Hippocampal formation (tissue), 2 donors: ENCODE results near the gene PPM1L.

Experiments
- DNase-seq, 2 donors: peaks; one replicate each; lab custom pipeline; 2025; lab: John Stamatoyannopoulos, UW

Gene PPM1L

DNA sequence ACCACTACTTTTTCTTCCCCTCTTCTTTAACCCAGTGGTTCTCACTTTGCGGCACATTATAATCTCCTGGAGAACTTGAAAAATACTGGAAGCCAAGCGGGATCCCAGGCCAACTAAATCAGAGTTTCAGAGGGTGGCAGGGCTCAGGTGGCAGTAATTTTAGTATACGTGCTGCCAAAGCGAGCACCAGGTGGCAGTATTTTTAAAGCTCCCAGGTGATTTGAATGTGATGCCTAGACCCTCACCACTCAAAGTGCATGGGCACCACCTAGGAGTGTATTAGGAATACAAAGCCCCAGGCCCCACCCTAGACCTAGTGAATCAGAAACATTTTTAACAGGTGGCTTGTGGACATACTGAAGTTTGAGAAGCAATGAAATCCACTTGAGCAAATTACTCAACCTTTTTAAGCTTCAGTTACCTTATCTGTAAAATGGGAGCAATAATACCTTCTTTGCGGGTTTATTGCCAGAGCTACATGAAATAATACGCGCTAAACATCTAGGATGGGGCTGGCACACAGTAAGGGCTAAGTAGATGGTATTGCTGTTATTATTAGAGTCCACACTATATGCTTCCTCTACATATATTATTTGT is 340.8 kb downstream of the PPM1L start:
- no peak for DNase-seq

DNA sequence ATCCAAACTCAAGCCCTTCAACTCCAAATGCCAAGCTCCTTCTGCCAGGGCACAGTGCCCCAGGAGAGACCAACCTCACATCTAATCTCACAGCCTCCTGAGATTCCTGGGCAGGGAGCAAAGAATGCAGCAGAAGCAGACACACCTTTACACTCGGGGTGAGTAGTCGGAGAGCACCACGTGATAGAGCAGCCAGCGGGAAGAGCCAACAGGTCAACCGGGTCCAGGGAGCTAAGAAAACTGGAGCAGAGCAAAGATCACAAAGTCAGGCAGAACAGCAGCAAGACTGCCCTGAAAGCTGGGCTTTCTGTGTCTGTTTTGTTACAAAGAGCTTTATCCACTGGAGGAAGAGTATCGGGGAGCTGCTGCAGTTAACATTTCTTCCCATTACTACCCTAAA is 345.0 kb downstream of the PPM1L start:
- no peak for DNase-seq

DNA sequence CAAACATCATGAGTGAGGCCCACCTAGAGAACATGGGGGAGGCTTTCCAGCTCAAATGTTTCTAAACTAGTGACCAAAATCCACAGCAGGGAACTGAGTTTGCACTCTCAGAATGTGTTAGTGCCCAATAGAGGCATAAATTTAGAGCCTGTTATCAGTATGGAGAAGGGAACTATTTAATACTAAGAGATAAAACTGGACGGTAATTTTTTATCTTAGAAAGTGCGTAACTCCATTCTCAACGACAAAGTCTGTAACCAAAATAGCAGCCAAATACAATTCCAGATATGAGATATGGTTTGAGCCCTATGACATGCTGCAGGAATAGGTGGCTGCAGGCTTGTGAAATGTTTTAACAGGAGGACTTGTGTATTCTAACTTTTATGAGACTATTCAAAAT is 345.6 kb downstream of the PPM1L start:
- DNase-seq: no peak

DNA sequence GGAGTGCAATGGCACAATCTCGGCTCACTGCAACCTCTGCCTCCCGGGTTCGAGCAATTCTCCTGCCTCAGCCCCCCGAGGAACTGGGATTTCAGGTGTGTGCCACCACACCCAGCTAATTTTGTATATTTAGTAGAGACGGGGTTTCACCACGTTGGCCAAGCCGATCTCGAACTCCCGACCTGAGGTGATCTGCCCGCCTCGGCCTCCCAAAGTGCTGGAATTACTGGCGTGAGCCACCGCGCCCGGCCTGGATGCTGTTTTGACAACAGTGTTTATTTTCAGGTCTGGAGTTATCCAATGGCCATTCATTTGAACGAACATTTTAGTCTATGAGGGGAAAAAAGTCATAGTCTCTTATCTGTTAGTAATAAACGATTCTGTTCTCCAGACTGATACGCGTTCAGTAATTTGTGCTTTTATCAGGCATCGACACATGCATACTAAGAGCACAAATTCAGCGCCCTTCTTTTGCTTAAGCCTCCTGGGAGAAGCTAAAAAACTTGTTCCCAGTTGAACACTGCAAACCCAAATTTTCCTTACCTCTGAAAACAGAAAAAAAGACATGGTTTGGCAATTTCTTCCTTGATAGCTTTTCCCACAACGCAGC is 347.9 kb downstream of the PPM1L start:
- DNase-seq: no peak

DNA sequence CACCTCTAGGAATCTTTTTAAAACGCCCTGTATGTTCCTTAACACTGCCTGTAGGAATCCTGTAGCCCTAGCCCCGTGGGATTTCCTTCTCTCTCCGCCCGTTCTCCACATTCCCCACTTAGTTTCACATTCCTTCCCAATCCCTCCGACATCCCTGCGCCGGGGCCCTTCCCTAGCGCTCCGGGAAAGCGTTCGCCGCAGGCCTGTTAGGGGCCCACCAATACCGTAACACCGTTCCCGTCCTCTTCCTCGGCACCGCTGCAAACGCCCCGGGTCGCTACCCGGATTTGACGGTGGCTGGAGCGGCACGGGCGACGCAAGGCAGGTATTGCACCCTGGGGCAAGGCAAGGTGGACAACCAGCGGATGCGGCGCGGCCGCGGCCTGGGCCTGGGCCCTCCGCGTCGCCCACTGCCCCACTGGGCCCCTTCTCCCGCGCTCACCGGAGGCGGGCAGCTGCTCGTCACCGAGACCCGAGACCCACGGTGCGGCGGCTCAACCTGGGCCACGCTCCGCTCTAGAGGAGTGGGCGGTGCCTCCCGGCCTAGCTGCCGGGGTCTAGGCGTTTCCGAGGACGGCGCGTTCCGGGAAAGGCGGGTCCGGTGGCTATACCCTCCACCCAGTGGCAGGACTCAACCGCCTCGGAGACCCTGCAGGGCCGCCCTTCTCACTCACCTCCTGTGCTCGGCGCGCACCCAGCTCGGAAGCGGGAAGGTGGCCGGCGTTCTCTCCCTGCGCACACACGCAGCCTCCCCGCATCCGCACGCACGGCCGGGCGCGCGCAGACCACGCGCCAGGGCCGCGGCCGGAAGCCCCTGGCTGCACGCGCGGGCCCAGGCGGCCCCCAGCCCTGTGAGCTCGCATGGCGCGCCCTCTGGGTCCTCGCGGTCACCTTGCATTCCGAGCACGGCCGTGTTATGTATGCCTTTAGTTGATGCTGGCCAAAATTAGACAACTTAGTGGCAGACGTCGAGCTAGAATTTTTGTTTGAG is 348.8 kb downstream of the PPM1L start, which contains the start of gene B3GALNT1:
Gene B3GALNT1, minus strand, starts transcription at position 789 of the 991 bp plus-strand sequence. CDS start 18,595 bp downstream, outside the sequence.
- peak; percentile 19 to 32 for DNase-seq

DNA sequence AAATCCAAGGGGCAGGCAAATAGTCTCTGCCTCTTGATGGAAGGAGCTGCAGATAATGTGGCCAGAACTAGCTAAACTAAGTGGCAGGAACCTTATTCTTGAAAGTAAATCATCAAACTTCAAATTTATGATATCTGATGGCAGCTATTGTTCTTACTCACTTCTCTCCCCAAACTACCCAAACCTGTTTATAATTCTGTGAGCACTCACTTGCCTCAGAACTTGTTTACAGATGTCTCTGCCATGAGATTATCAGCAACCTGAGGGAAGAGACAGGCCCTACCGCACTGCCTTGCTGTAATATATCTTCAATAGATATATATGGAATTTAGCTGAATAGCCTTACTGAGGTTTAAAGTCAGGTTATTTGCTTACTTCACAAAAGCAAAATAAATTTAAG is 351.3 kb downstream of the PPM1L start:
- DNase-seq: no peak

DNA sequence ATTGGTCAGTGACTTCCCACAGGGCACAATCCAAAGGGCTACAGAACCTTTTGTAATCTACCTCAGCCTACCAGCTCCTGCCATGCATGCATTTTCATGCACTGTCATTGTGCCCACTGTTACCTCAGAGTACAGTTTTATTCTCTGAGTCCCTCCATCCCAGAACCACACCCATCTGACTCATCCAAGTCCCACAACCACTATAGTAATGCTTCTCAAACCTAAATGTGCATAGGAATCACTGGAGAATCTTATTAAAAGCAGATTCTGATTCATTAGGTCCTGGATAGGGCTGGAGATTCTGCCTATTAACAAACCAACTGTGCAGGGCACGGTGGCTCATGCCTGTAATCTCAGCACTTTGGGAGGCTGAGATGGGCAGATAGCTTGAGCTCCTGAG is 352.8 kb downstream of the PPM1L start:
- no peak for DNase-seq

DNA sequence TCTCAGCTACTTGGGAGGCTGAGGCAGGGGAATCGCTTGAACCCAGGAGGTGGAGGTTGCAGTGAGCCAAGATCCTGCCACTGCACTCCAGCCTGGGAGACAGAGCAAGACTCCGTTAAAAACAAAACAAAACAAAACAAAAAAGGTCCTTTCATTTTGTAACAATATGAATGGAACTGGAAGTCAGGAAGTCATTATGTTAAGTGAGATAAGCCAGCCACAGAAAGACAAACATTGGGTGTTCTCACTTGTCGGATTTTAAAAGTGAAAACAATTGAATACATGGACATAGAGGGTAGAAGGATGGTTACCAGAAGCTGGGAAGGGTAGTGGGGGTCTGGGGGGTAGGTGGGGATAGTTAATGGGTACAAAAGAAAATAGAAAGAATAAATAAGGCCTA is 361.6 kb downstream of the PPM1L start:
- no peak for DNase-seq

DNA sequence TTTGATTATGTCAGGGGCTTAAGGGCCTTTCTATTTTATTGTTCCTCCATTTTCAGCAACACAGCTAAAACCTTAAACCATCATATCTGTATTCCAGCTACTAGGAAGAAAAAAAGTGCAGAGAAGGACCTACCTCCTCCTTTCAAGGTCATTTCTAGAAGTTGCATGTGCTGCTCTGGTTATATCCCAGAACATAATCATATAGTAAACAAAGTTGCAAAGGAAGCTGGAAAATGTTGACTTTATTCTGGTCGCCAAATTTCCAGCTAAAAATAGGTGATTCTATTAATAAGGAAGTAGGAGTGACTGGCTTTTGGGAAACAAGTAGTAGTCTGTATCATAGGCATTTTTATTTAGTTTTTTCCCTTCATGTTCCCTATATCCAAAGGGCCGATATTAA is 370.5 kb downstream of the PPM1L start:
- DNase-seq: no peak
